HEK293 (cell line): ENCODE results near the gene DLG2.

Source experiments
- ZNF549 ChIP-seq: fragments of 450-650 bp; IDR thresholded peaks from 2 replicates; pipeline ENCODE4 v1.5.1; 2018; ENCODE audit warnings: missing biosample characterization, missing genetic modification characterization, mild to moderate bottlenecking, inconsistent platforms, moderate library complexity
- ZXDB ChIP-seq: fragments of 450-650 bp; formaldehyde crosslinking; IDR thresholded peaks from 2 replicates; pipeline ENCODE4 v1.5.1; 2016; ENCODE audit warnings: missing biosample characterization, missing genetic modification characterization

- TF ChIP-seq ZNF549 (tag by site-specific recombination), result no peak
- TF ChIP-seq ZXDB (tag by site-specific recombination), result no peak
Measured at GRCh38 chr11:83629775-83630174, 1997.4 kb downstream of the DLG2 start.
